ENCODE results near the gene PML. TPM values are rescaled to one million over a fixed set of nuclear protein-coding genes. Genes with fewer than 3 reads are reported as not detected.

Gene PML
- total and polyA plus RNA-seq, 2 of the 4 experiments (the other 2 are of a cell fraction), result 8.8 to 22.6 TPM

DNA sequence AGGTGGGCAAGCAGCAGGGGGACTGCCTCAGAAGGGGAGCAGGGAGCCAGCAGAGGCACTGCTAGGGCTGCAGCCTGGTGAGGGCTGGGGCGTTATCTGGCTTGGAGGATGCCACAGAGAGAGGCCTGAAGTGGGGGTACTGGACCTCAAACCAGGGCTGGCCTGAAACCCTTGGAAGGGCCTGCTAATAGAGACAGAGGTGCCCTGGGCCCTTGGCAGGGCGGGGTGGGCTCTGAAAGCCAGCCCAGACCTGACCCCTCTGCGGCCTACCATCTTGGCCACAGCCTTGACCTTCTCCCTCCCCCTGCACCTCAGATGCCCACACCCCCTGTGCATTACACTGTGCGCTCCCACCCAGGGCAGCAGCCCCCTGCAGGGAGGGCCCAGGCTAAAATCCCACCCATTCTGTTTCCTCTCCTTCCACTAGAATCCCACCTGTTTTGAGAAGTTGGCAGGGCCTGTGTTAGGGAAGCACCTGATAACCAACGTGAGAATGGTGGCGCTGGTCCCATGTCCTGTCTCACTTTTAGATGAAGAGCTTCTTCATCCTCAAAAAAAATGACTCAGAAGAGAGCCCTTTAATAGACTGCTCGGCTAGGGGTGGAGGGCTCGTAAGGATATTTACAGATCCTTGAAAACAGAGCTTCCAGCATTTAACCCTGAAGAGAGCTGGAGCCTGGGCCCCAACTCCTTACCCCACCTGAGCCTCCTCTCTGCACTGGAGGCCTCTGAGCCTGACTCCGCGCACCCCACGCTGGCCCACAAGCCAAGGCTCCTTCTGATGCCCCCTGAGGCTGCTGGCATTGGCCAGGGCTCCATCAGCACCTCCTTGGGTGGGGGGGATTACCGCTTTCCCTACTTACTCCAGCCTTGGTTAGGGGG, 38.4 kb upstream of the PML start:
- Histone ChIP-seq H4K8ac (ENCODE audit: low read depth in 2 of 2, low read length in 2 of 2) (peak overlapping the region; percentile 43 to 73; a peak in 2 of 4 replicates), H3K9me3 (ENCODE audit: control insufficient read depth, insufficient read depth, low read length) (no peaks in the 10 kb centered on the region), H2BK5ac (ENCODE audit: low read depth, low read length, poor library complexity, severe bottlenecking) (peak overlapping the region; percentile 85), H2BK120ac (ENCODE audit: low read depth, low read length) (peak overlapping the region; percentile 67), H2AFZ (replicated peaks; ENCODE audit: low read length, poor library complexity) (peak overlapping the region; percentile 85), H3K4me3 (ENCODE audit: insufficient read depth, low read depth, low read length) (no peak overlapping the region), H3K23ac (ENCODE audit: low read depth, low read length) (no peak overlapping the region), H2AK5ac (ENCODE audit: low read depth, low read length) (peak overlapping the region; percentile 84), H3K27ac (ENCODE audit: insufficient read depth, low read length) (peak overlapping the region; percentile 6; the same call in 1 of the 2 replicates), H3K18ac (ENCODE audit: low read depth, low read length) (peak overlapping the region; percentile 9; the same call in 1 of the 2 replicates), H3K27me3 (ENCODE audit: control insufficient read depth, insufficient read depth, low read length) (no peaks in the 10 kb centered on the region), H3K4me2 (ENCODE audit: low read depth, low read length) (no peak overlapping the region), H2AK9ac (replicated peaks; ENCODE audit: low read depth, low read length, poor library complexity) (peak overlapping the region; percentile 89), H2BK15ac (ENCODE audit: low read depth, low read length) (peak overlapping the region; percentile 19; the same call in 1 of the 3 replicates), H3K56ac (ENCODE audit: extremely low read depth, insufficient read depth, low read length) (no peak overlapping the region; the same call in 1 of the 2 replicates), H3K4me1 (ENCODE audit: control insufficient read depth, insufficient read depth, low read length) (peaks cover 23% of the 10 kb centered on the region), H4K20me1 (ENCODE audit: insufficient read depth, low read length) (no peaks in the 10 kb centered on the region), H2BK20ac (ENCODE audit: low read depth, low read length) (peak overlapping the region; percentile 66), H3K4ac (ENCODE audit: low read depth, low read length) (peak overlapping the region; percentile 84), H4K91ac (ENCODE audit: insufficient read depth, low read depth, low read length) (peak overlapping the region; percentile 63), H3K9ac (ENCODE audit: low read depth, low read length) (peak overlapping the region; percentile 33; the same call in 1 of the 2 replicates), H3K9me1 (ENCODE audit: insufficient read depth, low read length) (peaks cover 18% of the 10 kb centered on the region), H3K79me1 (ENCODE audit: low read depth in 1 of 2, low read length in 2 of 2) (no peaks in the 10 kb centered on the region), H3K14ac (replicated peaks; ENCODE audit: low read depth, low read length) (peak overlapping the region; percentile 48), H4K5ac (ENCODE audit: low read depth, low read length) (no peak overlapping the region; the same call in 1 of the 2 replicates), H3K36me3 (ENCODE audit: control insufficient read depth, insufficient read depth, low read length) (peaks cover 15% of the 10 kb centered on the region; the same call in 1 of the 2 replicates)
- dilution Hi-C loops (cut with HindIII; ENCODE audit: low sequenced_read_pairs, unreplicated experiment), result no loop called here
- POLR2A ChIA-PET (ENCODE audit: unreplicated experiment), result interaction anchor here (0.5 to 0.7 kb wide), 2 partner anchors 17 to 22 kb away, joined by 3 to 4 read pairs; no protein-coding TSS in a partner anchor
- DNase-seq (no peak), ATAC-seq (ENCODE audit: low read depth) (no peak; the same call in none of the 2 replicates)
- BruUV-seq (replicated peaks), result no TSS peak
- WGBS, 2 experiments (ENCODE audit: extremely low coverage in 2 of 2, insufficient read length in 1 of 2), result 100% methylated on average over 1 of the region's 12 CpGs; no CpG with 5 or more reads in 1 of the 2 experiments
- intact Hi-C loops (cut with micrococcal nuclease), result no loop called here
- in situ Hi-C loops (cut with MboI; ENCODE audit: low sequenced_read_pairs), result no loop called here
- CTCF ChIA-PET, result interaction anchor here (0.6 to 1.4 kb wide), 3 partner anchors 8 to 390 kb away, joined by 3 to 4 read pairs (median 4); no protein-coding TSS in a partner anchor
- no peak for TF ChIP-seq CEBPB (IDR thresholded peaks at IDR 0.05; ENCODE audit: low read depth, low read length)
- no peak for TF ChIP-seq RCOR1 (IDR thresholded peaks at IDR 0.05; ENCODE audit: insufficient replicate concordance, low read length)
- TF ChIP-seq BHLHE40 (IDR thresholded peaks at IDR 0.05; ENCODE audit: low read depth, low read length), result no peak
- no peak for TF ChIP-seq CHD1 (IDR thresholded peaks at IDR 0.05; ENCODE audit: low read depth, low read length)
- TF ChIP-seq USF2 (IDR thresholded peaks at IDR 0.05; ENCODE audit: low read depth, low read length), result no peak
- no peak for TF ChIP-seq SMC3 (IDR thresholded peaks at IDR 0.05; ENCODE audit: low read depth, low read length)
- TF ChIP-seq POLR2A (IDR thresholded peaks at IDR 0.05; ENCODE audit: low read depth, low read length), result no peak
- TF ChIP-seq, protein P1, sequence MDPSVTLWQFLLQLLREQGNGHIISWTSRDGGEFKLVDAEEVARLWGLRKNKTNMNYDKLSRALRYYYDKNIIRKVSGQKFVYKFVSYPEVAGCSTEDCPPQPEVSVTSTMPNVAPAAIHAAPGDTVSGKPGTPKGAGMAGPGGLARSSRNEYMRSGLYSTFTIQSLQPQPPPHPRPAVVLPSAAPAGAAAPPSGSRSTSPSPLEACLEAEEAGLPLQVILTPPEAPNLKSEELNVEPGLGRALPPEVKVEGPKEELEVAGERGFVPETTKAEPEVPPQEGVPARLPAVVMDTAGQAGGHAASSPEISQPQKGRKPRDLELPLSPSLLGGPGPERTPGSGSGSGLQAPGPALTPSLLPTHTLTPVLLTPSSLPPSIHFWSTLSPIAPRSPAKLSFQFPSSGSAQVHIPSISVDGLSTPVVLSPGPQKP (IDR thresholded peaks at IDR 0.05; ENCODE audit: borderline replicate concordance, low read depth, low read length), result no peak
- TF ChIP-seq MXI1 (IDR thresholded peaks at IDR 0.05; ENCODE audit: borderline replicate concordance, low read depth, low read length), result no peak
- no peak for TF ChIP-seq RFX5 (IDR thresholded peaks at IDR 0.05; ENCODE audit: low read depth, low read length)
- TF ChIP-seq MAFK (IDR thresholded peaks at IDR 0.05; ENCODE audit: low read depth, low read length), result no peak
- TF ChIP-seq FOS (IDR thresholded peaks at IDR 0.05; ENCODE audit: low read depth, low read length), result no peak
- TF ChIP-seq RAD21 (IDR thresholded peaks at IDR 0.05; ENCODE audit: low read length), result no peak
- no peak for TF ChIP-seq NFE2L2 (IDR thresholded peaks at IDR 0.05; ENCODE audit: low read depth, low read length)
- TF ChIP-seq MAZ (IDR thresholded peaks at IDR 0.05; ENCODE audit: borderline replicate concordance, low read depth, low read length), result no peak

Measured in IMR-90 (cell line).